Astrocyte (in vitro differentiated cells and primary cell): Measurements from ENCODE around the gene CHKA. TPM values are rescaled to one million over a fixed set of nuclear protein-coding genes. Genes with fewer than 3 reads are reported as not detected.

ENCODE experiments used
- DNase-seq: peaks from one replicate; pipeline ENCODE4 v3.0.0-alpha.2; 2010; ENCODE audit warnings: low read depth
- FAIRE-seq: peaks from 2 replicates; lab custom pipeline; 2011; peaks lifted over from hg19 to GRCh38; lab: Jason Lieb, UNC
- H2AFZ ChIP-seq: 2 replicates; pipeline ENCODE4 v1.6.0; 2012; ENCODE audit warnings: low read depth, low read length, inconsistent platforms
- H3K27ac ChIP-seq: 2 replicates; pipeline ENCODE4 v1.5.1; 2011; ENCODE audit warnings: low read depth, low read length, inconsistent platforms
- H3K27me3 ChIP-seq: 2 replicates; pipeline ENCODE4 v1.6.0; 2011; ENCODE audit warnings: low read length, inconsistent platforms; ENCODE audit not compliant: insufficient read depth
- H3K36me3 ChIP-seq: 2 replicates; pipeline ENCODE4 v1.5.1; 2011; ENCODE audit warnings: low read length, inconsistent platforms; ENCODE audit not compliant: insufficient read depth
- H3K4me1 ChIP-seq: 2 replicates; pipeline ENCODE4 v1.5.1; 2011; ENCODE audit warnings: low read length, inconsistent platforms; ENCODE audit not compliant: insufficient read depth
- H3K4me2 ChIP-seq: 2 replicates; pipeline ENCODE4 v1.6.0; 2012; ENCODE audit warnings: low read length, inconsistent platforms
- H3K4me3 ChIP-seq: 2 replicates; pipeline ENCODE4 v1.5.1; 2011; ENCODE audit warnings: low read depth, mild to moderate bottlenecking, low read length, inconsistent platforms; ENCODE audit not compliant: insufficient read depth
- H3K79me2 ChIP-seq: 2 replicates; pipeline ENCODE4 v1.6.0; 2012; ENCODE audit warnings: mild to moderate bottlenecking, low read length, inconsistent platforms; ENCODE audit not compliant: insufficient read depth
- H3K9ac ChIP-seq: 2 replicates; pipeline ENCODE4 v1.6.0; 2012; ENCODE audit warnings: mild to moderate bottlenecking, low read length, inconsistent platforms
- H3K9me3 ChIP-seq: 2 replicates; pipeline ENCODE4 v1.5.1; 2012; ENCODE audit warnings: low read depth, mild to moderate bottlenecking, low read length, inconsistent platforms; ENCODE audit not compliant: insufficient read depth
- H4K20me1 ChIP-seq: 2 replicates; pipeline ENCODE4 v1.6.0; 2012; ENCODE audit warnings: low read length, inconsistent platforms; ENCODE audit not compliant: insufficient read depth
- H3K27ac Mint-ChIP-seq: one replicate; pipeline ENCODE4 v1.8.0; 2021; ENCODE audit warnings: mild to moderate bottlenecking, mixed read lengths; ENCODE audit not compliant: unreplicated experiment
- H3K27me3 Mint-ChIP-seq: one replicate; pipeline ENCODE4 v1.8.0; 2021; ENCODE audit warnings: low read depth, mixed read lengths; ENCODE audit not compliant: unreplicated experiment
- H3K36me3 Mint-ChIP-seq: one replicate; pipeline ENCODE4 v1.8.0; 2021; ENCODE audit warnings: low read depth, mixed read lengths; ENCODE audit not compliant: unreplicated experiment
- H3K4me1 Mint-ChIP-seq: one replicate; pipeline ENCODE4 v1.8.0; 2021; ENCODE audit warnings: low read depth, mixed read lengths; ENCODE audit not compliant: unreplicated experiment
- H3K4me3 Mint-ChIP-seq: one replicate; pipeline ENCODE4 v1.8.0; 2021; ENCODE audit warnings: mild to moderate bottlenecking, moderate library complexity, mixed read lengths; ENCODE audit not compliant: unreplicated experiment
- H3K9me3 Mint-ChIP-seq: one replicate; pipeline ENCODE4 v1.8.0; 2021; ENCODE audit warnings: mild to moderate bottlenecking, mixed read lengths; ENCODE audit not compliant: unreplicated experiment
- EZH2 ChIP-seq: IDR thresholded peaks from 2 replicates; pipeline ENCODE4 v1.6.1; 2012; ENCODE audit warnings: mild to moderate bottlenecking, low read length, inconsistent platforms; ENCODE audit not compliant: insufficient read depth
- total RNA-seq: library from RNA; stranded (reverse); gene quantifications from 2 replicates; pipeline ENCODE4 v1.2.1, GENCODE V29; 2021
- TF ChIP-seq, protein P1 (sequence below): IDR thresholded peaks from 2 replicates; pipeline ENCODE4 v1.5.1; 2011; ENCODE audit warnings: low read depth, mild to moderate bottlenecking, inconsistent platforms, low read length, moderate library complexity; ENCODE audit not compliant: insufficient read depth

The CHKA gene
- total RNA-seq, 1 donor from 2014 or later = 37.7 TPM

GRCh38 chr11:68160100-68160695 is 39.0 kb upstream of the CHKA start:
- no peak for FAIRE-seq
- peaks cover 28% of the 10 kb centered on the region for H3K36me3 Mint-ChIP-seq
- Histone ChIP-seq H3K79me2 (no peaks in the 10 kb centered on the region), H3K36me3 (peaks cover 6% of the 10 kb centered on the region), H3K4me2 (no peak overlapping the region), H3K4me3 (no peak overlapping the region), H4K20me1 (peaks cover 16% of the 10 kb centered on the region), H3K9ac (no peak overlapping the region), H3K4me1 (no peaks in the 10 kb centered on the region), H3K27ac (no peak overlapping the region), H2AFZ (no peak overlapping the region), H3K9me3 (no peaks in the 10 kb centered on the region), H3K27me3 (no peaks in the 10 kb centered on the region)
- no peak overlapping the region for H3K27ac Mint-ChIP-seq
- TF ChIP-seq, protein P1, sequence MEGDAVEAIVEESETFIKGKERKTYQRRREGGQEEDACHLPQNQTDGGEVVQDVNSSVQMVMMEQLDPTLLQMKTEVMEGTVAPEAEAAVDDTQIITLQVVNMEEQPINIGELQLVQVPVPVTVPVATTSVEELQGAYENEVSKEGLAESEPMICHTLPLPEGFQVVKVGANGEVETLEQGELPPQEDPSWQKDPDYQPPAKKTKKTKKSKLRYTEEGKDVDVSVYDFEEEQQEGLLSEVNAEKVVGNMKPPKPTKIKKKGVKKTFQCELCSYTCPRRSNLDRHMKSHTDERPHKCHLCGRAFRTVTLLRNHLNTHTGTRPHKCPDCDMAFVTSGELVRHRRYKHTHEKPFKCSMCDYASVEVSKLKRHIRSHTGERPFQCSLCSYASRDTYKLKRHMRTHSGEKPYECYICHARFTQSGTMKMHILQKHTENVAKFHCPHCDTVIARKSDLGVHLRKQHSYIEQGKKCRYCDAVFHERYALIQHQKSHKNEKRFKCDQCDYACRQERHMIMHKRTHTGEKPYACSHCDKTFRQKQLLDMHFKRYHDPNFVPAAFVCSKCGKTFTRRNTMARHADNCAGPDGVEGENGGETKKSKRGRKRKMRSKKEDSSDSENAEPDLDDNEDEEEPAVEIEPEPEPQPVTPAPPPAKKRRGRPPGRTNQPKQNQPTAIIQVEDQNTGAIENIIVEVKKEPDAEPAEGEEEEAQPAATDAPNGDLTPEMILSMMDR = no peak
- no peak for TF ChIP-seq EZH2
- H3K27me3 Mint-ChIP-seq = no peaks in the 10 kb centered on the region
- no peak overlapping the region for H3K4me3 Mint-ChIP-seq
- H3K4me1 Mint-ChIP-seq = peaks cover 12% of the 10 kb centered on the region
- no peaks in the 10 kb centered on the region for H3K9me3 Mint-ChIP-seq
- no peak for DNase-seq

DNA sequence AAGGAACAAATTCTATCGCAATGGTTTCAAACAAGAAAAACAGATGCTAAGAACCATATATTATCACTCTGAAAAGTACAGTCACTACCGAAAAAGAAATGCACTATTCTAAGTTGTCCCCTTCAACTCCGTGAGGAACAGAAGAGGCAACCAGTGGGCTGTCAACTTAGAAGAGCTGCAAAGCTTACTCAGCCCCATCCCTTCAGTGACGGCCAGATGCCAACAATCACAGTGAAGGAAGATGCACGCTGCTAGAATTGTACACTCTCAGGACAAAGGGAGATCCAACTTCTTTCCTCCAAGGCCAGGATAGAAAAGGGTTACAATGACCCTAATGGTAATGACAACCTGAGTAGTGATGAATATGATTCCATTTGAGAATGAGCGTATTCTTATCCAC is 38.5 kb upstream of the CHKA start:
- no peak overlapping the region for H3K27ac ChIP-seq
- no peaks in the 10 kb centered on the region for H3K9me3 ChIP-seq
- FAIRE-seq = no peak
- H3K4me3 ChIP-seq = no peak overlapping the region
- H4K20me1 ChIP-seq = peaks cover 16% of the 10 kb centered on the region
- no peaks in the 10 kb centered on the region for H3K27me3 Mint-ChIP-seq
- no peaks in the 10 kb centered on the region for H3K4me1 ChIP-seq
- H3K36me3 Mint-ChIP-seq = peaks cover 28% of the 10 kb centered on the region
- peaks cover 6% of the 10 kb centered on the region for H3K36me3 ChIP-seq
- no peak for TF ChIP-seq EZH2
- TF ChIP-seq, protein P1 = no peak
- no peaks in the 10 kb centered on the region for H3K9me3 Mint-ChIP-seq
- no peak overlapping the region for H3K4me2 ChIP-seq
- H3K27me3 ChIP-seq = no peaks in the 10 kb centered on the region
- no peaks in the 10 kb centered on the region for H3K79me2 ChIP-seq
- H3K4me3 Mint-ChIP-seq = no peak overlapping the region
- DNase-seq = no peak
- peaks cover 11% of the 10 kb centered on the region for H3K4me1 Mint-ChIP-seq
- H2AFZ ChIP-seq = no peak overlapping the region
- H3K27ac Mint-ChIP-seq = no peak overlapping the region
- no peak overlapping the region for H3K9ac ChIP-seq

DNA sequence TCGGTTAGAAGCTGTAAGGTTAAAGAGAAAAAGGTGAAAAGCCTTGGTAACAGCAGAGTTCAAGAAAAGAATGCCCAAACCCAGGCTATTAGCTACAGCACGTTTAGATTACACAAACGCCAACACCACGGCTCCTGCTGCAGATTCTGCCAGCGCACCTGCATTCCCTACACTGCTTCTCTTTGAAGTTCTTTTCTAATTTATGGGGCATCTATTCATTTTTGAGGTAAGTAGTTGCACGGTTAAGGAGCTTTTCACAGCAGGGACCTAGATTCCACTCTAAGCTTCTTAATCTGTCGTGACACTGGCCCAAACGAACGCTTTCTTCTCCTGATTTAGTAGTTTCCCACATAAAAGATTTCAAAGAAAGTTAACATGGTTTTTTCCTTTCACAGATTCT is 38.0 kb upstream of the CHKA start:
- H3K36me3 Mint-ChIP-seq = peaks cover 25% of the 10 kb centered on the region
- Histone ChIP-seq H3K9me3 (no peaks in the 10 kb centered on the region), H3K4me2 (no peak overlapping the region), H3K4me1 (no peaks in the 10 kb centered on the region), H3K27ac (no peak overlapping the region), H3K79me2 (no peaks in the 10 kb centered on the region), H4K20me1 (peaks cover 16% of the 10 kb centered on the region), H3K9ac (no peak overlapping the region), H2AFZ (no peak overlapping the region), H3K36me3 (peaks cover 6% of the 10 kb centered on the region), H3K27me3 (no peaks in the 10 kb centered on the region), H3K4me3 (no peak overlapping the region)
- FAIRE-seq (no peak), DNase-seq (no peak)
- H3K27me3 Mint-ChIP-seq = no peaks in the 10 kb centered on the region
- no peaks in the 10 kb centered on the region for H3K9me3 Mint-ChIP-seq
- no peak for TF ChIP-seq EZH2
- TF ChIP-seq, protein P1 = no peak
- no peak overlapping the region for H3K4me3 Mint-ChIP-seq
- peaks cover 6% of the 10 kb centered on the region for H3K4me1 Mint-ChIP-seq
- H3K27ac Mint-ChIP-seq = no peak overlapping the region
